ENCODE data around the gene ANAPC1.
"Not testable (repeated sequence)": the region's sequence is repeated elsewhere in the genome, so short reads cannot be mapped to it uniquely, and the experiment has no call there.

The ANAPC1 gene

DNA sequence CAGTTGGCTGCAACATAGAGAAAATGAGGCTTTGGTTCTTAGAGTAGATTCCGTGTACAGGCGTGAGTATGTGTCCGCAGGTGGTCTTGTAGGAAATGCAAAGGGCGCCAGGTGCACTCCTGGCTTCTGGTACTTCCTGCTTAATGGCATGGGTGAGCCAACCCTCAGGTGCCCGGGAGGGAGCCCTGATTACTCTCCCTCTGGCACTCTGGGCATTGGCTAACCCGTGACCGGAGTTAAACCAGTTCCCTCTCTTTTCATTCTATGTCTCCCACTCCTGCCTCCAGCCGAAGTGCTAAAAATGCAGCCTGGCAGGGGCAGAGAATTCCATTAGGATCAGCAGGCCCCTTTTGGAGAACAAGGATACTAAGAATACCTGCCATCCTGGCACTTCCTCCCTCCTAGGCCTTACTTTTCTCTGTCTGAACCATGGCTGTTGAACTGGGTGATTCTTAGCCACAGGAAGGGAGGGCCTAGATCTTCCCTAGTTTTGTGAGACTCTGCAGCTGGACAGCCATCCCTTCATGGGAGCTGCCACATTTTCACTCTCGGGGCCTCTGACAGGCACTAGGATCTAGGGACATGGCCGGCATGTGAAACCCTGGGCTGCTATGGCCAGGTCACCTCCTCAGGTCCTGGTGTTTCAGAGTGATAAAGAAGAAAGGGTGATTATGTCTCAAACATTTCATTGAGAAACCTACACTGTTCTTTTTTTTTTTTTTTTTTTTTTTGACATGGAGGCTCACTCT, 20.9 kb upstream of the ANAPC1 start:
- no peak for DNase-seq

DNA sequence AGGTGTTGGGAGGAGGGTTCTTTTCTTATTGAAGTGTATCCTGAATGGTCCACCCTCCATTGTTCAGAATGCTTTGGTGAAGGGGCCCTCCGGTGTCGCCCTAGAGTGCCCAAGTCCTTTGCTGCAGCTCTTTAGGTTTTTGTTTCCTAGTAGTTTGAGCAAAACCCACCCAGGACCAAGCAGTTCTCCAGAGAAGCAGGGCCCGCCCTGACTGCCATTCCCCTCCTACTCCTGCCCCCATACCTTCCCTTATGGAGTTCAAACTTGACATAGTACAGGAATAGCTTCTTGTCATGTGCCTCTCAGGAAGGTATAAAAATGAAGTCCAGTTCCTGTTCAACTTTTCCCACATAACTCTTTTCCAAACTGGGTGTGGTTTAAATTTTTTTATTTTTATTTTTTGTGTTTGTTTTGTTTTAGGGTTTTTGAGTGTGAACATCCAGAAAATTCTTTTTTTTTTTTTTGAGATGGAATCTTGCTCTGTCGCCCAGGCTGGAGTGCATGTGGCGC, 20.0 kb upstream of the ANAPC1 start:
- no peak for DNase-seq

DNA sequence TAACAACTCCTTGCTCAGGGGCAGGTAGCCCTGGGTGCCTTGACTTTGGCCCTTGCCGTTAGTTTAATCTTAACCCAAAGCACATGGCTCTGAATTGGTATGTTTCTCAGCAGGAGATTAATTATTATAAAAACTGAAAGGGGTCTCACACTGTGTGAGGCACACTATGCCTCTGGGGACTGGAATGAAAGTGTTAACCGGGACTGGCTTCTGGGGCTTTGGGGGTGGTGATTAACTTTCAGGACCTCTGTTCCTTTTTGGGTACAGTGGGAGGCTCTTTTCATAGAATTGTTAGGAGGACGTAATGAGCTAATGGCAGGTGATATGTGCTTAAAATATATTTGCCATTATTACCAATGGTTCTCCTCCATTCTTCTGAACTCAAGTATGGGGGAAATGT, 19.5 kb upstream of the ANAPC1 start:
- DNase-seq = no peak

DNA sequence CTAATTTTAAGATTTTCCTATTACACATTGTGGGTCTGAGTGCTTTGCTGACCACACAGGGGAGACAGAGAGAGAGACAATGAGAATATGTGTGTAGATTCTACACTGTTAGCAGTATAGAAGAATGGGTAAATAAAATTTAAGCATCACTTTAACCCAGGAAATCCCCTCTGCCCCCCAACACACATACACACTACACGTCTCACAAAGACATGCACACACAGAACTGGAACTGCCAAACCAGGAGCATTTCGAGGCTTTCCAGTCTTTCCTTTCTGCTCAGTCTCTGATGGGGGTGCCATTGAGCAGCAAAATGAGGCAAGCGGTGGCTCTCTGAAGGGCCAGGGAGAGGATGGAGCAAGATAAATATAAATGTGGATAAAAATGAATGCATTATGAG, 16.9 kb upstream of the ANAPC1 start:
- DNase-seq = no peak

DNA sequence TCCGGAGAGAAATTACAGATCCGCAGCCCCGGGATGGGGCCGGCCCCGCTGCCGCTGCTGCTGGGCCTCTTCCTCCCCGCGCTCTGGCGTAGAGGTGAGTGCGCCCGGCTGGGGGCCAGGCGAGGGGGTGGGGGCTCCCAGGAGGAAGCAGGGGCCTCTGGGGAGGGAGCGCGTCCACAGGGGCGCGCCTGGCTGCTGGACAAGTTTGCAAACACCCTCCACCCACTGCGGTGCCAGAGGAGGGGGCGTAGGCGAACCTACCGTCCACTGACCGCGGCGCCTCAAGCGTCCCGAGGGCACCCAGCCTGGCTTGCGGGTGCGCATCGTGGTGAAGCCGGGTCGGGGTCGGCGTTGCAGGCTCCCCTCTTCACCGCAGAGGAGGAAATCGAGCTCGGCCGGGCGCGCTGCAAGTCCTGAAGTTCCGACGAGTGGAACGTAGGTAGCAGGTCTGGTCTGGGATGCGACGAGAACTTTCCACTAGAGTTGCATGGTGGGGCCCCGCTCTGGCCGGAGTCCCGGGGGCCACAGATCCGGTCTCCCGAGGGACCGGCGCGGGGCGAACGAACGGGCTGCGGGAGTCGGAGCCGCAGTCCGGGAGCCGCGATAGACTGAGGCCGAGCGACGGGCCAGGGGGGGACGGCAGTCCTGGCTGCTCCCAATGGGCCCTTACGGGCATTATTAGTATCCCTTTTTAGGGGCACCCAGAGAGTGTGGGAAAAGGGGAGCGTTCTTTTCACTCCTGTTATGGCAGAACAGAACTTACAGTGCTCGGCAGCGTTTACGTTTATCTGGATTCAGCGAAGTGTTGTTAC, 14.9 kb upstream of the ANAPC1 start:
- DNase-seq = no peak

DNA sequence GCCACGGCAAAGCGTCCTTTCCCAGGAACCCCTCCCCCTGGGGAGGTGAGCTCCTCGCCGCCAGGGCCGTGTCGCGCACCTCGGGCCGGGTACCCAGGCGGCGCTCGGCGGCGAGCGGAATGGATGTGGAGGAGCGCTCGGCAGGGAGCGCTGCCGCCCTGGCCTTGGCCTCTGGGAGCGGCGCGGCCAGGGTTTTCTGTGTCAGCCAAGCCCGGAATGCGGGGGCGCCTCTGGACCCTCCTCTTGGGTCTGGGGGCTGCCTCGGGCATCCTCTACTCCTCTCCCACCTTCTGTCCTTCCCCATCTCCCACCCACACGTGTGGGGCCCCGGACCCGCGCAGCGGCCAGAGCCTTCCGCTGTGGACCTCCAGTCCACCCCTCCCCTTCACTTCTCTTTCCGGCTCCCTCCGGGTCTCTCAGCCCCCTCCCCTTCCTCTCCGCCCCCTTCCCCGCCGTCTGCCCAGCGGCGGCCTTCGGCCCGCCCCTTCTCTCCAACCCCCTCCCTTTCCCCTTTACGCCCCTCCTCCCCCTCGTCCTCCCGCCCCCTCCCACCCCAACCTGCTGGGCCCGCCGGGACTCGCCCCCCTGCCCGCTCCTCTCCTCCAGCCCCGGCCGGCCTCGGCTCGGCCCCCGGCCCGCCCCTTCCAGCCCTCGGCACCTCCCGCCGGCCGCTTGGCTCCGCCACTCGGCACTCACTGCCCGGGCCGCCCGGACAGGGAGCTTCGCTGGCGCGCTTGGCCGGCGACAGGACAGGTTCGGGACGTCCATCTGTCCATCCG, 14.1 kb upstream of the ANAPC1 start, which contains the start of gene MERTK:
Gene MERTK (plus strand): TSS at position 684 of the 779 bp plus-strand sequence. CDS start 129 bp downstream, outside the sequence.
- peak; percentile 41 for DNase-seq

- no peak for DNase-seq
These were observed 13.6 kb upstream of the ANAPC1 start for GRCh38 chr2:111897630-111897923.

DNA sequence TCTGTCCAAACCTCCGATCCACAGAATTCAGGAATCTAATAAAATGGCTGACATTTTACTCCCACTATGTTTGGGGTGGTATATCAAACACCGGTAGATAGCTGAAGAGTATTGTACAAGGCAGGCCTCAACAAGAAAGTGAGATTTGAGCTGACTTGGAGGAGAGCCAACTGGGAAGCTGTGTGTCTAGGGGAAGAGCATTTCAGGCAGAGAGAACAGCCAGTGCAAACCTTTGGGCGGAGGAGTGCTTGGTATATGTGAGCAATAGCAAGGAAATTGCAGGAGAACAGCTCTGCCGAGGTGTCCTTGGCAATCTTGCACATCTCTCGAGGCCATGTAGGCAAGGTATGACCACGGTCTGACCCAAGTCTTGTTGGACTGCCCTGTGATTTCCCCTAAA, 12.6 kb upstream of the ANAPC1 start:
- no peak for DNase-seq

DNA sequence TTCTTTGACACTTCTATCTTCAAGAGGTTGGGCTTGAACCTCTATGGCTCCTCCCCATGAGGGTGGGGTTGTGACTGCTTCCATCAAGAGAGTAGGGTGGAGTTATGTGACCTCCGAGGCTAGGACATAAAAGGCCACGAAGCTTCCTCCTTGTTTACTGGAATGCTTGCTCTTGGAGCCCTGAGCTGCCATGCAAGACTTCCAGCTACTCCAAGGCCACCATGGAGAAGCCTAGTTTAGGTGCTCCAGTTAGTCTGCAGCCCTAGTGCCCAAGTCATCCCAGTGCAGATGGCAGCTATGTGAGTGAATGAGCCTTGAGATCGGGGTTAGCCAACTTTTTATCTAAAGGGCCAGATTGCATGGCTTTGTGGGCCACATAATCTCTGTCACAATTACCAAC, 12.0 kb upstream of the ANAPC1 start:
- no peak for DNase-seq

- DNase-seq = no peak
These were observed 585 bp upstream of the ANAPC1 start for GRCh38 chr2:111884592-111884964.

GRCh38 chr2:111872806-111873205, 11.2 kb downstream of the ANAPC1 start:
- DNase-seq = not testable (repeated sequence)

DNA sequence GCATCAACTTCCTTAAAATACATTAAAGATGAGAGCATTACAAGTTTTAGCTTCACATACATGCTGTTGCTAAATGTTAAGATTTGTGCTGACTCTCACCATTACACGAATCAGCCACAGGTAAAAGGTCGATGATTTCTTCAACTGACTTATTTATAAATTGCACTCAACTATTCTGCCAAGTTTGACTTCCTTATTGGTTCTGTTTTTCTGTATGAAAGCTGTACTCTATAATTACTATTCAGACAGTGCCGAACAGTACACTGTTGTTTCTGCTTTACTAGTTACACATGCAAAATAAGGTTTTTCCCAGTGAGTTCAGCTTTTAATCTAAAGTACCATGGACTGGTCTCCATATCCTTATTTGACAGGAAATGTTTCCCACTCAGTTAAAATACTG, 18.9 kb downstream of the ANAPC1 start:
- not testable (repeated sequence) for DNase-seq

GRCh38 chr2:111860005-111860404, 24.0 kb downstream of the ANAPC1 start:
- not testable (repeated sequence) for DNase-seq

DNA sequence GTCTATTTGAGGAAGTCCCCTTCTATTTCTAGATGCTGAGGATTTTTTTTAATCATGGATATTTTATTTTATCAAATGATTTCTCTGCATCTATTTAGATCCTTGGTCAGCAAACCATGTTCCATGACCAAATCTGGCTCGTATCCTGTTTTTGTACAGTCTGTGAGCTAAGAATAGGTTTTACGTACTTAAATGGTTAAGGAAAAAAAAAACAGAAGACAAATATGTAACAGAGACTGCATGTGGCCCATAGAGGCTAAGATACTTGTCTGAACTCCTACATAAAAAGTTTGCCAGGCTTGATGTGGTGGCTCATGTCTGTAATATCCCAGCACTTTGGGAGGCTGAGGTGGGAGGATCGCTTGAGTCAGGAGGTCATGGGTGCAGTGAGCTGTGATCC, 31.4 kb downstream of the ANAPC1 start:
- not testable (repeated sequence) for DNase-seq

DNA sequence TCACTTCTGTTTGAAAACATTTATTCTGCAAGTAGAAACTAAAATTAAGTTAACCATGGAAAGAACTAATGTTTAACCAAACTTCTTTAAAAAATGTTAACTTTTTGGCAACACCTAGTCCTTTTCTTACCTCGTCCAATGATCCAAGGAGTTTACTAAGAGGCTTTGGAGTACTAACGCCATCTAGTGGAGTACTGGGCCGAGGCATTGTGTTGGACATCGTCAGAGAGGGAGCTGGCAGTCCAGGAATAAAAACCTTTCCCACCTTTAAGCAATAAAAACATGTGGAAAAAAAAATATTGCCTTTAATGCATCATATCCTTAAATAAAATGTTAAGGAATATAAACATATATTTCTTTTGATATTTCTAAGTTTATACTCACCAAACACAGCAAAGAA, 33.3 kb downstream of the ANAPC1 start:
- not testable (repeated sequence) for DNase-seq

GRCh38 chr2:111839625-111840282, 44.2 kb downstream of the ANAPC1 start:
- not testable (repeated sequence) for DNase-seq

DNA sequence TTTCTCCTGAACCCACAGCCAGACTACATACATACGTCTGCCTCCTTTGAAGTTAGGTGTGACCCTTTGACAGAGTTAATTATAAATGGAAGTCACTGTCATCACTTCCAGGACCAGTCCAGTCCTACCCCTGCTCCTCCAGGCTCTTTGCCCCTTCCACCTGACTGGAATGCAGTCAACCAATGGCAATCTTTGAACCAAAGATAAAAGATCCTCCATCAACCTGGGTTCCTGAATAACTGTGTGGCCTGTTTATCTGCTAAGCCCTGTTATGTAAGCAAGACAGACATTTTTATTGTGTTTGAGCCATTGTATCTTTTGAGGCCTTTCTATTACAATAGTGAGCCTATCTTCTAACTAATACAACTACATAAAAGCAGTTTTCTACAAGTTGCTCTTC, 45.0 kb downstream of the ANAPC1 start:
- DNase-seq = not testable (repeated sequence)

DNA sequence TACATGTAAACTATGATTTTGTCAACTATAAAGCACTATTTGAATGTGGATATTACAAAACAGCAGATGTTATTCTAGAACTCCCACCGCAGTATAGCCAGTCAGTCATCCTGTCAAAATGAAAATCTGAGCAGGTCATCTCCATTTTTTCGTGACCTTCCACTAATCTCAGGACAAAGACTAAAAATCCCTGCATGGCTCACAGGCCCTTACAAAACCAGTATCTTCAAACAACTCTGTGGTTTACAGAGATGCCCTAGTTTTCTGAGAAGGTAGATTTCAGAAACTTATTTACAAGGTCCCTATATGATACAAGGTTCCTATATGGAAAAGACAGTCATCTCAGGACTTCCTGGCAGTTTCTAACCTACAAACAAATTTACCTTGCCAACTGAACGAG, 49.8 kb downstream of the ANAPC1 start:
- DNase-seq = not testable (repeated sequence)

- DNase-seq = not testable (repeated sequence)
These were observed 53.5 kb downstream of the ANAPC1 start for GRCh38 chr2:111830479-111830878.

- DNase-seq = not testable (repeated sequence)
These were observed 55.7 kb downstream of the ANAPC1 start for GRCh38 chr2:111828217-111828766.

DNA sequence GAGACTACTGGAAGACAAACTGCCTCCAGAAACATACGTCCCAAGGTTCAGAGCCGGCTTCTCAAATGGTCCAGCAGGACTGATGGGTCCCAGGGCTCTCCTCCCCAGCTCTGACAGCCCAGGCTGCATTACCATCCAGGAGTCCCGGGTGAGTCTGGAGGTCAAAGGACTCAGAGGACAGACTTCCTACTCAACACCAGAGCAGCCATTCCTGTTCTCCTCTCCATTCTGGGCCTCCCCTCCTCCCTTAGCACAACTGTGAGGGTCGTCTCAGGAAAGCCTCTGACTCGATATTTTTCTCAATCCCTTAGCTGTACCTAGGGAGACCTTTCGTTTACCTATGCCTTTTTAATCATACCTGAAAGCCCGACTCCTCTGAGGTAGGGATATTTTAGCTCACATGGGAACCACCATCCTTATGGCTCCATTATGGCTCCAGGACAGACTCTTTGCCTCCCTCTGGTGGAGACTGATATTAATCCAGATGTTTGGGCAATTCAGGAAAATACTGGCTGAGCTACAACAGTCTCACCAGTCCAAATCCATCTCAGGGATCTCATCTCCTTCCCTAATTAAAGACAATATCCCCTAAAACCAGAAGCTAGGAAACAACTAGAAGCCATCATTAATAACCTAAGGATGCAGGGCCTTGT, 70.9 kb downstream of the ANAPC1 start:
- not testable (repeated sequence) for DNase-seq

DNA sequence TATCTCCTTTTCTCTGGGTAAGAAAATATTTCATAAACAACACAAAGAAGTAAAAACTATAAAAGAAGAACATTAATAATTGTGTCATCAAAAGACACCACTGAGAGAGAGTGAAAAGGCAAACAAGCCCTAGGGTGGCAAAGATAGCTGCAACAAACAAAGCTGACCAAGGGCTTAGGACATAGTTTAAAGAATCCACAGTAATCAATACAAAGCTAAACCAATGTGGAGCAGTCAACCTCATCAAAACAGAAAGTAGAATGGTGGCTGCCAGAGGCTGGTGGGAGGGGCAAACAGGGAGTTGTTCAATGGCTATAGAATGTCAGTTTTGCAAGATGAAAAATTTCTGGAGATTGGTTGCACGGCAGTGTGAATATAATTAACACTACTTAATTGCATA, 93.4 kb downstream of the ANAPC1 start:
- not testable (repeated sequence) for DNase-seq

Measured in NCI-H1048 (cell line).